ENCODE results near the gene DUSP21. TPM values are rescaled to one million over a fixed set of nuclear protein-coding genes. Genes with fewer than 3 reads are reported as not detected.

The DUSP21 gene
- not detected for polyA plus RNA-seq (2012; ENCODE audit: insufficient read depth, insufficient read length, low read depth)

- Histone ChIP-seq H3K4me3 (ENCODE audit: low read depth, low read length) (no peak within 1 kb of the TSS), H3K36me3 (no peaks in the 10 kb centered on the region), H3K9me3 (no peaks in the 10 kb centered on the region), H3K27me3 (no peaks in the 10 kb centered on the region), H3K4me1 (no peaks in the 10 kb centered on the region)
- no peak for DNase-seq
- TF ChIP-seq, protein P1, sequence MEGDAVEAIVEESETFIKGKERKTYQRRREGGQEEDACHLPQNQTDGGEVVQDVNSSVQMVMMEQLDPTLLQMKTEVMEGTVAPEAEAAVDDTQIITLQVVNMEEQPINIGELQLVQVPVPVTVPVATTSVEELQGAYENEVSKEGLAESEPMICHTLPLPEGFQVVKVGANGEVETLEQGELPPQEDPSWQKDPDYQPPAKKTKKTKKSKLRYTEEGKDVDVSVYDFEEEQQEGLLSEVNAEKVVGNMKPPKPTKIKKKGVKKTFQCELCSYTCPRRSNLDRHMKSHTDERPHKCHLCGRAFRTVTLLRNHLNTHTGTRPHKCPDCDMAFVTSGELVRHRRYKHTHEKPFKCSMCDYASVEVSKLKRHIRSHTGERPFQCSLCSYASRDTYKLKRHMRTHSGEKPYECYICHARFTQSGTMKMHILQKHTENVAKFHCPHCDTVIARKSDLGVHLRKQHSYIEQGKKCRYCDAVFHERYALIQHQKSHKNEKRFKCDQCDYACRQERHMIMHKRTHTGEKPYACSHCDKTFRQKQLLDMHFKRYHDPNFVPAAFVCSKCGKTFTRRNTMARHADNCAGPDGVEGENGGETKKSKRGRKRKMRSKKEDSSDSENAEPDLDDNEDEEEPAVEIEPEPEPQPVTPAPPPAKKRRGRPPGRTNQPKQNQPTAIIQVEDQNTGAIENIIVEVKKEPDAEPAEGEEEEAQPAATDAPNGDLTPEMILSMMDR (IDR thresholded peaks at IDR 0.05; ENCODE audit: low read depth, low read length): no peak
Measured at GRCh38 chrX:44843753-44844152, at the start of gene DUSP21. DUSP21 (plus strand) TSS chrX:44844021; CDS start chrX:44844133, 112 bp downstream.

- TF ChIP-seq, protein P1 (IDR thresholded peaks at IDR 0.05; ENCODE audit: low read depth, low read length): no peak
- Histone ChIP-seq H3K4me3 (ENCODE audit: low read depth, low read length) (no peak overlapping the region), H3K36me3 (no peaks in the 10 kb centered on the region), H3K27me3 (no peaks in the 10 kb centered on the region), H3K4me1 (no peaks in the 10 kb centered on the region), H3K9me3 (no peaks in the 10 kb centered on the region)
- no peak for DNase-seq
Measured at GRCh38 chrX:44795945-44796450, 47.8 kb upstream of the DUSP21 start.

DNA sequence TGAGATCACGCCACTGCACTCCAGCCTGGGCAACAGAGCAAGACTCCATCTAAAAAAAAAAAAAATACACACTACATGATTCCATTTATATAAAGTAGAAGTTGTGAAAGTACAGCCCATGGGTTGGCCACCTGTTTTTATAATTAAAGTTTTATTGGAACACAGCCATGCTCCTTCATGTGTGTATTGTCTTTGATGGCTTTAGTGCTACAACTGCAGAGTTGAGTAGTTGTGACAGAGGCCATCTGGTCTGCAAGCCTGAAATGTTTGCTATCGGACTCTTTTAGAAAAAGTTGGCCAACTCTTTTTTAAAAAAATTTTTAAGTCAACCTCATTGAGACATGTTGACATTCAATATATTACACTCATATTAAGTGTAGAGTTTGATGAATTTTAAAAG is 41.2 kb upstream of the DUSP21 start:
- H3K4me3 ChIP-seq (ENCODE audit: low read depth, low read length): no peak overlapping the region
- no peaks in the 10 kb centered on the region for H3K9me3 ChIP-seq
- TF ChIP-seq, protein P1 (IDR thresholded peaks at IDR 0.05; ENCODE audit: low read depth, low read length): no peak
- H3K4me1 ChIP-seq: no peaks in the 10 kb centered on the region
- DNase-seq: no peak
- no peaks in the 10 kb centered on the region for H3K27me3 ChIP-seq
- no peaks in the 10 kb centered on the region for H3K36me3 ChIP-seq

DNA sequence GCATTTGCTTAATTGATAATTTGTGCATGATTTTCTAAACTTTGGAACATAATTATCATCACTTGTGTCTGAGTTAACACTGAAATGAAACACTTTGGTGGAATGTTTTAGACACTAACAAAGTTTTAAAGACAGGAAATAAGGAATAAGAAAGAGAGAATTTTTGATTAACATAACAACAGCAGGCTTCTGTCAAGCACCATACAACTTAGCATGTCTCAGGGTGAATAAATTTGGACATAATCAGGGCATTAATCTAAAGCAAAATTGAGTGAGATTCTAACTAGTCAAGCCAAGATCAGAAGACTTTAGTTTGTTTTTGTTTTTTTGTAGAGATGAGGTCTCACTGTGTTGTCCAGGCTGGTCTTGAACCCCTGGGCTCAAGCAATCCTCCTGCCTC is 28.1 kb upstream of the DUSP21 start:
- Histone ChIP-seq H3K9me3 (no peaks in the 10 kb centered on the region), H3K4me1 (no peaks in the 10 kb centered on the region), H3K27me3 (no peaks in the 10 kb centered on the region), H3K4me3 (ENCODE audit: low read depth, low read length) (no peak overlapping the region), H3K36me3 (no peaks in the 10 kb centered on the region)
- TF ChIP-seq, protein P1 (IDR thresholded peaks at IDR 0.05; ENCODE audit: low read depth, low read length): no peak
- no peak for DNase-seq

DNA sequence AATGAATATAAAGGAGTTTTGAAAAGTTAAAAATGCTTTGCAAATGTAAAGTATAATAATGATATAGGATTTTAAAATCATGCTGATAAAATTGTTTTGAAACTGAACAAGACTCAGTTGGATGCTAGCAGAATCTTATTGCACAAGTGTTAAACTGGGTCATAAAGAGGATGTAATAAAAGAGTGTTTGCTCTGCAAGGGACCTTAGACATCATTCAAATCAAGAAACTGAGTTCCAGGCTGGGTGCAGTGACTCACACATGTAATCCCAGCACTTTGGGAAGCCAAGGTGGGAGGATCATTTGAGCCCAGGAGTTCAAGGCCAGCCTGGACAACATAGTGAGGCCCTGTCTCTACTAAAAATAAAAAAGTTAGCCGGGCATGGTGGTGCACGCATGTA is 27.5 kb upstream of the DUSP21 start:
- Histone ChIP-seq H3K4me1 (no peaks in the 10 kb centered on the region), H3K36me3 (no peaks in the 10 kb centered on the region), H3K9me3 (no peaks in the 10 kb centered on the region), H3K4me3 (ENCODE audit: low read depth, low read length) (no peak overlapping the region), H3K27me3 (no peaks in the 10 kb centered on the region)
- TF ChIP-seq, protein P1 (IDR thresholded peaks at IDR 0.05; ENCODE audit: low read depth, low read length): no peak
- no peak for DNase-seq

DNA sequence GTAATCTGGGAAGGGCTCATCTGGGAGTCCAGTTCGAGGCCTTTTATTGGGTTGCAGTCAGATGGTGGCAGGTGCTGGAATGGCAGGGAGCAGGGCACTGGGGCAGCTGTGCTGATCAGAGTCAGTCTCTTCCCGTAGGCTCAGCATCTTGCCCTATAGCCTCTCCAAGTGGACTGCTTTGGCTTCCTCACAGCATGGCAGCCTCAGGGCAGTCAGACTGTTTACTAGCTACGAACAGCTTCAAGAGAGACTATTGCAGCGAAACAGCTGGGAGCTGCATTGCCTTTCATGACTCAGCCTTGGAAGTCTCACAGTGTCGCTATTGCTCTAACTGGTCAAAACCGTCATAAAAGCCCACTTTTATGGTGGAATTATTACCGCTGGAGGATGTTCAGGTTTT is 26.8 kb upstream of the DUSP21 start:
- Histone ChIP-seq H3K27me3 (no peaks in the 10 kb centered on the region), H3K36me3 (no peaks in the 10 kb centered on the region), H3K4me3 (ENCODE audit: low read depth, low read length) (no peak overlapping the region), H3K4me1 (no peaks in the 10 kb centered on the region), H3K9me3 (no peaks in the 10 kb centered on the region)
- no peak for DNase-seq
- TF ChIP-seq, protein P1 (IDR thresholded peaks at IDR 0.05; ENCODE audit: low read depth, low read length): no peak
